GM20000 (cell line): ENCODE results near the gene MAGI1.

ENCODE experiments used
- DNase-seq: peaks from one replicate; pipeline ENCODE4 v3.0.0; 2012; ENCODE audit warnings: low spot score
- TF ChIP-seq, protein P1 (sequence below): IDR thresholded peaks from 2 replicates; pipeline ENCODE4 v1.5.1; 2012; ENCODE audit warnings: mild to moderate bottlenecking, control low read depth; ENCODE audit errors: extremely low read depth, missing control alignments

The MAGI1 gene

DNA sequence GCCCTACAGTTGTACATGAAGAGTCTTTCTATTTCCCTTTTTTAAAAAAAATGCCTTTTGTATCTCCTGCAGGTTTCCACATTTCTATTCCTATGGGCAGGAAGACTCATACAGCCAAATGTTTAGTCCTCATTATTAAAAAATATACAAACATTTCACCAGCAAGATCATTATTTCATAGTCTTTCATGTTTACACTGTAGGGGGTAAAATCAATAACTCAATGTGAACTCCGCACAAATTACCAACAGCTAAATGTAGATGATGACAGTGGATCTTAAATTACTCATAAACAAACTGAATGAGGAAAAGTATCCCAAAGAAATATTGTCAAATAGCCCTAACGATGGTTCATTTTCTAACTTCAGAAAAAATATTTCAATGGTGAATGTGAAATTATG, 99.5 kb downstream of the MAGI1 start:
- TF ChIP-seq, protein P1, sequence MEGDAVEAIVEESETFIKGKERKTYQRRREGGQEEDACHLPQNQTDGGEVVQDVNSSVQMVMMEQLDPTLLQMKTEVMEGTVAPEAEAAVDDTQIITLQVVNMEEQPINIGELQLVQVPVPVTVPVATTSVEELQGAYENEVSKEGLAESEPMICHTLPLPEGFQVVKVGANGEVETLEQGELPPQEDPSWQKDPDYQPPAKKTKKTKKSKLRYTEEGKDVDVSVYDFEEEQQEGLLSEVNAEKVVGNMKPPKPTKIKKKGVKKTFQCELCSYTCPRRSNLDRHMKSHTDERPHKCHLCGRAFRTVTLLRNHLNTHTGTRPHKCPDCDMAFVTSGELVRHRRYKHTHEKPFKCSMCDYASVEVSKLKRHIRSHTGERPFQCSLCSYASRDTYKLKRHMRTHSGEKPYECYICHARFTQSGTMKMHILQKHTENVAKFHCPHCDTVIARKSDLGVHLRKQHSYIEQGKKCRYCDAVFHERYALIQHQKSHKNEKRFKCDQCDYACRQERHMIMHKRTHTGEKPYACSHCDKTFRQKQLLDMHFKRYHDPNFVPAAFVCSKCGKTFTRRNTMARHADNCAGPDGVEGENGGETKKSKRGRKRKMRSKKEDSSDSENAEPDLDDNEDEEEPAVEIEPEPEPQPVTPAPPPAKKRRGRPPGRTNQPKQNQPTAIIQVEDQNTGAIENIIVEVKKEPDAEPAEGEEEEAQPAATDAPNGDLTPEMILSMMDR: no peak
- DNase-seq: no peak

DNA sequence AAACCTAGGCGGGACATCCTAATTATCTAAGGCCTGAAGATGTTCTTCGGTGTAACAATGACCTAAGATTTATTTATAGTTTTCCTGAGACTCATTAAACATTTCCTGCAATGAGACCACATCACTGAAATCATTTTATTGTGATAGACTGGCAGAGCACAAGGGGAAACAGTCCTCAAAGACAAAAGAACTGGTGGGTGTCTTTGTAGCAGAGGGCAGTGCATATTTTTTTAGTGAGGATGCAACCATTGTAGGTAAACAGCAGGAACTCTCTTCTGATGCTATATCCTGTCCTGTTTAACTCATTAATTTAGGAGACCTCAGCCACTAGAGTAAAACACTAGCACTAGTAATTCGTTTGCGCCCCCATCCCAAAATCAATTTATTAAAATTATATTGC, 100.0 kb downstream of the MAGI1 start:
- no peak for DNase-seq
- TF ChIP-seq, protein P1: no peak

DNA sequence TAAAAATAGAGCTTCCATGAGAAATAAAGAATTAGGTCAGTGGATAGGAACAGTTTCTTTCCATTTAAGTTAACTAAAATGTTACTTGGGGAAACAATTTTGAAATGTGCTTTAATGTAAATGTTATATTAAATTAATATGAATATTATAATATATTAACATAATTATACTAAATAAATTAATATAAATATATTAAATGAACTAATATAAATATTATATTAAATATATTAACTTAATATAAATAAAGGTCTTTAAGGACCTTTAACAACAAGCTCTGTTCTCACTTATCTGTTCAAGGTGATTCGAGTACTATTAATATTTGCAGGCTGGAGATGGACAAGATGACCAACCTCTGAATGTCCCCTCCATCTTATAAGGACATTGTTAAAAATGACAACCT, 100.6 kb downstream of the MAGI1 start:
- no peak for DNase-seq
- TF ChIP-seq, protein P1: no peak

DNA sequence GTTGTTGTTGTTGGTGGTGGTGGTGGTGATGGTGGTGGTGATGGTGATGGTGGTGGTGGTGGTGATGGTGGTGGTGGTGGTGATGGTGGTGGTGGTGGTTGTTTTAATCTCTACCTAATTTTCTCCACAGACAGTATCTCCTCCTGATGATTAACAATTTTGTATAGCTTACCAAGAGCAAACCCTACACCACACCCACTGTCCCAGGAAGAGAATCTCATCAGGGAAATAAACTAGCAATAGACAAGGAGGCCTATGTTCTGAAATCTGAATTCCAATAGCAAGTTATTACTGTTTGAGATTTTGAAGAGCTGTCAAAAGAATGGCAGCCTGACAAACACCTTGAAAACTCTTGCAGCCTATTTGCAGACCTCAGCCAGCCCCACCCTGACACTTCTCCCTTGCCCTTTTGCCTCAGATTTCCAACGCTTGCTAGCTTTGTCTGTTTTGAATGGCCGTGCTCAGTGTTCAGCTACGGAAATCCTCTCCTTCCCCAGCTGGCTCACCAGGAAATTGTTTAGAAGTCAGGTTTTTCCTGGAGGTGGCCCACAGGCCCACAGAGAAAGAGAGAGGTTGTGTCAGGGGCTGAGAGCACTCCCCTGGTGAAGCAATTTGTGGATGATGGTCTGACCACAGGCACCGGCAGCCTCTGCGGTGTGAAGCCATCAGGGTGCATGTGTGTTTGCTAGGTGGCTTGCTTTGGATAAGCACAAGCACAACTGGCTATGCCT, 101.6 kb downstream of the MAGI1 start:
- TF ChIP-seq, protein P1: no peak
- DNase-seq: no peak

DNA sequence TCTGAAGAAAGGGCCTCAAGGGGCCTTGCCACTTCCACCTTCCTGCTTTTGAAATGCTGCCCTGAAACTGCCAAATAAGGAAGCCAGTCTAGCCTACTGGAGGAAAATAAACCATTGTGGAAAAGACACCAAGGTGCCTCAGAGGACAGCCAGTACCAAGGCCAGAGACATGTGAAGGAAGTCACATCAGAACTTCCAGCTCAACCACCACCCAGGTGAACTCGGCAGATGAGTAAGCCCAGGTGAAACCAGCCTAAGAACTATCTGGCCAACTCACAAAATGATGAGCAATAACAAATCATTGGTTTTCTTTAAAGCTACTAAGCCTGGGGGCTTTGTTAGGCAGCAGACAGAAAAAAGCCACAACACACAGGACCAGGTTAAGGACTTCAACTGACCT, 103.0 kb downstream of the MAGI1 start:
- DNase-seq: no peak
- TF ChIP-seq, protein P1: no peak

DNA sequence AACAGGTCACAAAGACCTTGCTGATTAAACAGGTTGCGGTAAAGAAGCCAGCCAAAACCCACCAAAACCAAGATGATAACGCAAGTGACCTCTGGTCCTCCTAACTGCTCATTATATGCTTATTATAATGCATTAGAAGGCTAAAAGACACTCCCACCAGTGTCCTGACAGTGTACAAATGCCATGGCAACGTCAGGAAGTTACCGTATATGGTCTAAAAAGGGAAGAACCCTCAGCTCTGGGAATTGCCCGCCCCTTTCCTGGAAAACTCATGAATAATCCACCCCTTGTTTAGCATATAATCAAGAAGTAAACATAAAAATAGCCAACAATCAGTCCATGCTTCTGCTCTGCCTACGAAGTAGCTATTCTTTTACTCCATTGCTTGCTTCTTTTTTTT, 108.1 kb downstream of the MAGI1 start:
- no peak for DNase-seq
- TF ChIP-seq, protein P1: no peak

DNA sequence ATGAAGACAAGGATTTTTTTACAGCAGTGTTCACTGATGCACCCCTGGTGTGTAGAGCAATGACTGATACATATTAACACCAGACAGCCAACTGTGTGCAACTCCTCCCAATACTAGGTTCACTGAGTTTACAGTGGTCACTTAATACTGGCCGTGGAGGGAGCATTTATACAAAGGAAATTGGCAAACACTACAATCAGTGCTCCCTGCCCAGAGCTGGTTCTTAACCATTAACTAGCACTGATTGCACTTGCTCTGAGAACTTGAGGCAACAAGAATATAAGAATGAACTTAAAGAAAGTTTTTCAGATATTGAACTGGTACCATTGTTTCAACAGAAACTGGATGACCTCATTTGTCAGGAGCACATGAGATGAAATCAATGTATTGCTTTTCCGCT, 110.6 kb downstream of the MAGI1 start:
- DNase-seq: no peak
- TF ChIP-seq, protein P1: no peak
